Bronchial epithelial cell (primary cell): ENCODE results near the gene NRXN3. TPM values are rescaled to one million over a fixed set of nuclear protein-coding genes. Genes with fewer than 3 reads are reported as not detected.

Experiments
- DNase-seq: peaks from one replicate; pipeline ENCODE4 v3.0.0-alpha.2; 2010; ENCODE audit warnings: low read depth
- FAIRE-seq: peaks from 2 replicates; lab custom pipeline; 2011; peaks lifted over from hg19 to GRCh38; lab: Jason Lieb, UNC
- H3K27me3 ChIP-seq: 2 replicates; pipeline ENCODE4 v1.5.1; 2011; ENCODE audit warnings: low read length; ENCODE audit not compliant: control insufficient read depth, insufficient read depth
- H3K36me3 ChIP-seq: 2 replicates; pipeline ENCODE4 v1.5.1; 2011; ENCODE audit warnings: low read length; ENCODE audit not compliant: control insufficient read depth, insufficient read depth
- H3K4me3 ChIP-seq: 2 replicates; pipeline ENCODE4 v1.5.1; 2011; ENCODE audit warnings: mild to moderate bottlenecking, low read depth, low read length, control low read depth
- total RNA-seq: library from RNA; depleted of rRNA; stranded (reverse); fragments of >200 nt; gene quantifications from 2 replicates; pipeline ENCODE4 v1.2.1, GENCODE V29; 2014
- TF ChIP-seq, protein P1 (sequence below): IDR thresholded peaks from 2 replicates; pipeline ENCODE4 v1.5.1; 2011; ENCODE audit warnings: mild to moderate bottlenecking, moderate library complexity, low read length, control low read depth, inconsistent platforms; ENCODE audit not compliant: insufficient read depth, severe bottlenecking

The NRXN3 gene
- total RNA-seq, 1 donor from 2014 or later = under 0.01 TPM

DNA sequence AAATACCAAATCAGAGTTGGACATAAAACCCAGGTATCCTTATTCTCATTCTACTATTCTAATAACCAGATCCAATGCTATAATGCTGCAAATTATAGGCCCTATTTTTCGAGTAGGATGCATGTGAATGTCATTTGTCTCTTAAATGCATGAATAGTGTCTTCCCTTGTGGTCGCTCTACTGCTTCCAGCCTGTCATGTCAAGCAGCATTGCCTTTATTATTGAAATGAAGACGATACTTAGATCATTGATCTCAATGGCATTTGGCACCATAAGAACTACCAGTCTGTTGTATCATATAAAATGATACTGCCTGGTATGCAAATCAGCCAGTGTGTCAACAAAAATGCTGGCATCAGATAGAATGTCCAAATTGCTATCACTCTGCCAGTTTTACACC lies 1392.0 kb downstream of the NRXN3 start:
- Histone ChIP-seq H3K27me3 (no peaks in the 10 kb centered on the region), H3K4me3 (no peak overlapping the region), H3K36me3 (no peaks in the 10 kb centered on the region)
- FAIRE-seq (no peak), DNase-seq (no peak)
- TF ChIP-seq, protein P1, sequence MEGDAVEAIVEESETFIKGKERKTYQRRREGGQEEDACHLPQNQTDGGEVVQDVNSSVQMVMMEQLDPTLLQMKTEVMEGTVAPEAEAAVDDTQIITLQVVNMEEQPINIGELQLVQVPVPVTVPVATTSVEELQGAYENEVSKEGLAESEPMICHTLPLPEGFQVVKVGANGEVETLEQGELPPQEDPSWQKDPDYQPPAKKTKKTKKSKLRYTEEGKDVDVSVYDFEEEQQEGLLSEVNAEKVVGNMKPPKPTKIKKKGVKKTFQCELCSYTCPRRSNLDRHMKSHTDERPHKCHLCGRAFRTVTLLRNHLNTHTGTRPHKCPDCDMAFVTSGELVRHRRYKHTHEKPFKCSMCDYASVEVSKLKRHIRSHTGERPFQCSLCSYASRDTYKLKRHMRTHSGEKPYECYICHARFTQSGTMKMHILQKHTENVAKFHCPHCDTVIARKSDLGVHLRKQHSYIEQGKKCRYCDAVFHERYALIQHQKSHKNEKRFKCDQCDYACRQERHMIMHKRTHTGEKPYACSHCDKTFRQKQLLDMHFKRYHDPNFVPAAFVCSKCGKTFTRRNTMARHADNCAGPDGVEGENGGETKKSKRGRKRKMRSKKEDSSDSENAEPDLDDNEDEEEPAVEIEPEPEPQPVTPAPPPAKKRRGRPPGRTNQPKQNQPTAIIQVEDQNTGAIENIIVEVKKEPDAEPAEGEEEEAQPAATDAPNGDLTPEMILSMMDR = no peak

DNA sequence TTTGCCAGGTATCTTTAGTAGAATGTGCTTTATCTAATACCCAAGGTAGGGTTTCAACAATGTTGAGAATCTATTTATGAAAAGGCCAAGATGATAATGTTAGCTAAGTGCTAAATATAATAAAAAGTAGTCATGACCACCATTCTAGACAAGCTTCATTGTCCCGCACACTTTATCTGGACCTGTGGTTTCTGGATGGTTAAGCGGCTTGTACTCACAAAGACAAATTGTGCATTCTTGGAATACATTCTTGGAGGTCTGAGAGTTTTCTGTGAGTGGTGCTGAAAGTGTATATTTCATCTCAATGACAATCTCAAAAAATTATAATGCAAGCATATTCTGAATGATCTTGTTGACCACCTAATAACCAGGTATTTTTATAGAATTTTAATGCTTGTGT lies 1394.2 kb downstream of the NRXN3 start:
- FAIRE-seq (no peak), DNase-seq (no peak)
- Histone ChIP-seq H3K4me3 (no peak overlapping the region), H3K27me3 (no peaks in the 10 kb centered on the region), H3K36me3 (no peaks in the 10 kb centered on the region)
- TF ChIP-seq, protein P1 = no peak

DNA sequence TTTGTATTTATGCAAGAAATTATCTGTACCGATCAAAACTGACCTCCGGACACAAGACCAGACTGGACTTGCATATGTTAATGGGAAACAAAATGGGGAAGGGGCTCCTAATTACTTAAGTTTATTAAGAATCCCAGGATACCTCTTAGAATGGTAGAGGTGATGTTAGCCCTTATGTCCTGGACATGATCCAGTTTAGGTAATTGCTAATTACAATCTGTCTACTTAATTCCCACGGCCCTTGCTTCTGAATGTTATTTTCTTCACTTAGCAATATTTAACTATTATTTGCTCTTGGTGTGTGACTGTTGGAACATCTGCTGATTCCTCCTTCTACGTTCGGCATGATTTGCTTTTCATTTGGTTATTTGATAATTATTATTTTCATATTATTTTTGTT lies 1397.1 kb downstream of the NRXN3 start:
- DNase-seq = no peak
- Histone ChIP-seq H3K4me3 (no peak overlapping the region), H3K36me3 (no peaks in the 10 kb centered on the region), H3K27me3 (no peaks in the 10 kb centered on the region)
- TF ChIP-seq, protein P1 = no peak
- no peak for FAIRE-seq

DNA sequence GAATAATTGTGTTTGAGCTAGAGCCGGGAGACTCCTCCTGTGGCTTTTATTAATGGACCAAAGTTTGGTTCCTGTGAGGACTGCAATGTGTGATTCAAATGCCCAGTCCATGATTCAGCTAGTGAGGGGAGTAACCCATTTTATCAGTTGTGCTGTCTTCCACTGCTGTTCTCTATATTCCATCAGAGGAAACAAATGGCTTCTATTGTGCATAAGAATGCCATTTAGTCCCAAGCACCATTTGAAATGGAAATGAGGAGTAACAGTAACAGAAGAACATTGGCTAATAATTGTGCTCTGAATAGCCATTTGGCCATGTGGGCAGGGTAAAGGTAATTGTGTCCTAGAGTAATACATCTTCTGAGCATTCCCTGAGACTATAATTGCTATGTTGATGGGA lies 1398.4 kb downstream of the NRXN3 start:
- no peak overlapping the region for H3K4me3 ChIP-seq
- FAIRE-seq (no peak), DNase-seq (no peak)
- H3K27me3 ChIP-seq = no peaks in the 10 kb centered on the region
- H3K36me3 ChIP-seq = no peaks in the 10 kb centered on the region
- TF ChIP-seq, protein P1 = no peak

DNA sequence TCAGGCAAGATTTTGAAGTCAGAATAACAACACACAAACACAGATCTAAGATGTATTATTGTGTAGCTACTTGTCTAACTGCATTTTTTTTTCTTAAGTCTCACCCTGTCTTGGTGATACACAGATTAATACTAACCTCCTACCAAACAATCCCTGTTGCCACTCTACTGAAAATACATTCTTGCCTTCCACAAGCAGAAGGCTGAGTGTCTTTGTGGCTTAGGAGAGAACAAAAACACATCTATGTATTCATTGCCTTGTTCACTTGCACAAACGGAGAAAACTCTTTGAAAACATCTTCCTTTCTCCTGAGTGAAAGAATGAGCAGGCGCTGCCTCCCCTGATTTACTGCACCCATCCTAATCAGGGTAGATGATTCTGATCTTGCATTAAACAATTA lies 1398.9 kb downstream of the NRXN3 start:
- TF ChIP-seq, protein P1 = no peak
- Histone ChIP-seq H3K36me3 (no peaks in the 10 kb centered on the region), H3K4me3 (no peak overlapping the region), H3K27me3 (no peaks in the 10 kb centered on the region)
- DNase-seq (no peak), FAIRE-seq (no peak)

DNA sequence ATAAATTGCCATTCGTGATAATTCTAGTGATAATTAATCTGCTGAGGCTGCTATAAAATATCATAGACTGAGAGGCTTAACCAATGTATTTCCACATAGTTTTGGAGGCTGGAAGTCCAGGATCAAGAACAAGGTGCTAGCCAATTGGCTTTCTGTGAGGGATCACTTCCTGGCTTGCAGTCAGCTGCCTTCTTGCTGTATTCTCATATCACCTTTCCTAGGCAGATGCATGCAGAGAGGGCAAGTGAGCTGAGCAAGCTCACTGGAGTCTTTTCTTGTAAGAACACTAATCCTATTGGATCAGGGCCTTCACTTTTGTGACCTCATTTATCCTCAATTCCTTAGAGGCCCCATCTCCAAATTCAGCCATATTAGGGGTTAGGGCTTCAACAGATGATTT lies 1400.5 kb downstream of the NRXN3 start:
- DNase-seq (no peak), FAIRE-seq (no peak)
- TF ChIP-seq, protein P1 = no peak
- H3K4me3 ChIP-seq = no peak overlapping the region
- H3K36me3 ChIP-seq = no peaks in the 10 kb centered on the region
- no peaks in the 10 kb centered on the region for H3K27me3 ChIP-seq
